Skeletal muscle tissue (tissue), 4 donors: ENCODE measurements around the gene SLC4A1. TPM values are rescaled to one million over a fixed set of nuclear protein-coding genes. Genes with fewer than 3 reads are reported as not detected.

Experiments used
- H3K27ac ChIP-seq: one replicate; pipeline ENCODE4 v1.7.0; 2013; ENCODE audit warnings: mild to moderate bottlenecking, low read depth, low read length, inconsistent platforms
- H3K27me3 ChIP-seq, 3 donors: one replicate each; pipeline ENCODE4 v1.7.0; 2013; ENCODE audit warnings: low read length in 3 of 3; ENCODE audit not compliant: control insufficient read depth in 3 of 3, insufficient read depth in 3 of 3
- H3K36me3 ChIP-seq, 3 donors: one replicate each; pipeline ENCODE4 v1.7.0; 2013; ENCODE audit warnings: low read length in 3 of 3; ENCODE audit not compliant: control insufficient read depth in 3 of 3, insufficient read depth in 3 of 3
- H3K4me1 ChIP-seq, 3 donors: one replicate each; pipeline ENCODE4 v1.7.0; 2013; ENCODE audit warnings: low read length in 3 of 3, mild to moderate bottlenecking in 3 of 3; ENCODE audit not compliant: control insufficient read depth in 3 of 3, insufficient read depth in 3 of 3
- H3K4me3 ChIP-seq, 3 donors: one replicate each; pipeline ENCODE4 v1.7.0; 2013; ENCODE audit warnings: low read length in 3 of 3
- H3K9ac ChIP-seq, 3 donors: one replicate each; pipeline ENCODE4 v1.7.0; 2013; ENCODE audit warnings: low read length in 3 of 3, mild to moderate bottlenecking in 3 of 3, moderate library complexity in 2 of 3, low read depth in 1 of 3
- H3K9me3 ChIP-seq, 3 donors: one replicate each; pipeline ENCODE4 v1.7.0; 2013; ENCODE audit warnings: low read length in 3 of 3; ENCODE audit not compliant: control insufficient read depth in 3 of 3
- total RNA-seq: library from RNA; depleted of rRNA; stranded (reverse); fragments of >200 nt; gene quantifications from one replicate; pipeline ENCODE4 v1.2.3, GENCODE V29; 2014
- donor health status: Osteomylitis.

SLC4A1 gene
- total RNA-seq, 1 donor from 2014 or later = 47.0 TPM

DNA sequence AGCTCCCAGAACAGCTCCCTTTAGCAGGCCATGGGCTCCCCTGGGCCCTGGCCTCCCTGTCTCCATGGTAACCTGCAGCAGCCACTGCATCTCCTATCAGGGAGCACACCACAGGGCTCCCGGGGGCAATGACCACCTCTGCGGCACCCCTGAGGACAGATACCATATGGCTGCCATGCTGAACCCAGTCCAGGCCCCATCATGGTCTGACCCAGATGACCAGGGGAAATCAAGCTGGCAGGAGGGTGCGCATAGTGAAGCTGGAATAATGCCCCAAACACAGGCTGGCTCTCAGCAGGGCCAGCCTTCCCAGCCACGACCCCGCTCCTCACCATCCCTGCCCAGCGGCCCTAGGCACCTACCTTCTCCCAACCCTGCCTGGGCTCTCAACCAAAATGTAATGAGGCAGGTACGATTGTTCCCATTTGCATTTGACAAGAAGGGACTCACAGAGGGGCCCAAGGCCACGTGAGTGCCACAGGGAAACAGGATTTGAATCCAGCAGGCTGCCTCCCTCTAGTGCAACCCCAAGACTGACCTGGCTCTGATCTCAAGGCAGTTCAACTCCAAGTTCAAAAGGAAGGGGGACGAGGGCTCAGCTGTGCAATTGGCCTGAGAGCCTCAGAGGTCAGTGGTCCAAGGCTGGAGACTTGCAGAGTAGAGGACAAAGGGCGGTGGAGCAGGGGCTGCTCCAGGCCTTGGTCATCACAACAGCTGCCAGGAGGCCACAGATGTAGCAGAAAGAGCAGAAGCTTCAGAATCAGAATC lies 42.9 kb upstream of the SLC4A1 start:
- Histone ChIP-seq H3K9me3 (no peaks in the 10 kb centered on the region), H3K36me3 (no peaks in the 10 kb centered on the region), H3K27ac (no peak overlapping the region), H3K9ac (no peak overlapping the region), H3K4me3 (no peak overlapping the region), H3K27me3 (peaks cover 33 to 43% (median 41%) of the 10 kb centered on the region in 3 donors), H3K4me1 (peaks cover 6 to 11% (median 10%) of the 10 kb centered on the region in 3 donors)

GRCh38 chr17:44310188-44310587 lies 42.3 kb upstream of the SLC4A1 start:
- no peak overlapping the region for H3K27ac ChIP-seq
- peaks cover 31 to 41% (median 37%) of the 10 kb centered on the region in 3 donors for H3K27me3 ChIP-seq
- no peak overlapping the region for H3K9ac ChIP-seq

DNA sequence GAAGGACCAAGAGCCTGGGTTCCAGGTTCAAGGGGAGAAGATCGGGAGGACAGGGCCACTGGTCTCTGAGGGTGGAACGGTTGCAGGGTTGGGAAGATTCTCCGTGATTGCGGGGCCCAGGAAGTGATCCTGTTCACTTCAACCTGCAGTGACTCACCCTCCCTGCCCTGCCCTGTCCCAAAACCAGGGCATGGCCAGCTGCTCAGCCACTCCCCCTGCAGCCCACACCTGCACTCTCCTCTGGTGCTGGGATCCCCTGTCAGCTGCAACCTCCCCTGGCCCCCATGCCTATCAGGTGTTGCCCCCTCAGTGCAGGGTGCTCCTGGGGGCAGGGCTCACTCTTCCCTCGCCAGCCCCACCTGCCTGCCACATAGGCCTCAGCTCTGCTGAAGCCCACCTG lies 41.5 kb upstream of the SLC4A1 start:
- Histone ChIP-seq H3K9me3 (no peaks in the 10 kb centered on the region), H3K4me3 (no peak overlapping the region), H3K27ac (no peak overlapping the region), H3K4me1 (peaks cover 6 to 8% (median 7%) of the 10 kb centered on the region in 3 donors), H3K36me3 (no peaks in the 10 kb centered on the region), H3K27me3 (peaks cover 24 to 35% (median 31%) of the 10 kb centered on the region in 3 donors), H3K9ac (no peak overlapping the region)

More at GRCh38 chr17:44310188-44310587, 42.3 kb upstream of the SLC4A1 start:
- Histone ChIP-seq H3K9me3 (no peaks in the 10 kb centered on the region), H3K36me3 (no peaks in the 10 kb centered on the region), H3K4me1 (peaks cover 6 to 11% (median 10%) of the 10 kb centered on the region in 3 donors), H3K4me3 (no peak overlapping the region)

DNA sequence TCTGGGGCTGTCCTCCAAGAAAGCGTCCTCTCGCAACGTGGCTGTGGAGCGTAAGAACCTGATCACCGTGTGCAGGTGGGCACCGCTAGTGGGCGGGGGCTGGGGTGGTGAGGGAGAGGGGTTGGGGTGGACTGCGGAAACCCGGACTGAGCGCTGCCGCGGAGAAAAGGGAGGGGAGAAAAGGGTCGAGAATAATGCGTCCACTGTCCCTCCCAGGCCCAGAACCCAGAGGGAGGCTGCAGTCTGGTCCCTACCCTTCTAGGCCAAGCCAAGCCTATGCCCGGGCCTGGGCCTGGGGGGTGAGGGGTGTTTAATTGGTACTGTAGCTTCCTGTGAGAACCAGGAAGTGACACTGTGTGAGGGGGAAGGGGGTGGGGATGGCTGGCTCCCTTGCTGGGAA lies 40.9 kb upstream of the SLC4A1 start:
- Histone ChIP-seq H3K4me3 (no peak overlapping the region), H3K9ac (no peak overlapping the region), H3K27me3 (peaks cover 18 to 29% (median 25%) of the 10 kb centered on the region in 3 donors), H3K4me1 (peaks cover 6 to 8% (median 7%) of the 10 kb centered on the region in 3 donors), H3K9me3 (no peaks in the 10 kb centered on the region), H3K36me3 (no peaks in the 10 kb centered on the region), H3K27ac (no peak overlapping the region)

- Histone ChIP-seq H3K4me1 (peaks cover 6 to 8% (median 7%) of the 10 kb centered on the region in 3 donors), H3K9me3 (no peaks in the 10 kb centered on the region), H3K36me3 (no peaks in the 10 kb centered on the region), H3K27ac (no peak within 1 kb of the TSS), H3K4me3 (peak within 1 kb of the TSS; percentile 43 to 58 (median 43)), H3K27me3 (peaks cover 15 to 25% (median 23%) of the 10 kb centered on the region in 3 donors), H3K9ac (no peak within 1 kb of the TSS)
Observed at GRCh38 chr17:44308320-44308818, 40.4 kb upstream of the SLC4A1 start, which contains the start of gene RUNDC3A. TSS of gene RUNDC3A (plus strand) at chr17:44308601. CDS start at chr17:44308833, 232 bp downstream.

DNA sequence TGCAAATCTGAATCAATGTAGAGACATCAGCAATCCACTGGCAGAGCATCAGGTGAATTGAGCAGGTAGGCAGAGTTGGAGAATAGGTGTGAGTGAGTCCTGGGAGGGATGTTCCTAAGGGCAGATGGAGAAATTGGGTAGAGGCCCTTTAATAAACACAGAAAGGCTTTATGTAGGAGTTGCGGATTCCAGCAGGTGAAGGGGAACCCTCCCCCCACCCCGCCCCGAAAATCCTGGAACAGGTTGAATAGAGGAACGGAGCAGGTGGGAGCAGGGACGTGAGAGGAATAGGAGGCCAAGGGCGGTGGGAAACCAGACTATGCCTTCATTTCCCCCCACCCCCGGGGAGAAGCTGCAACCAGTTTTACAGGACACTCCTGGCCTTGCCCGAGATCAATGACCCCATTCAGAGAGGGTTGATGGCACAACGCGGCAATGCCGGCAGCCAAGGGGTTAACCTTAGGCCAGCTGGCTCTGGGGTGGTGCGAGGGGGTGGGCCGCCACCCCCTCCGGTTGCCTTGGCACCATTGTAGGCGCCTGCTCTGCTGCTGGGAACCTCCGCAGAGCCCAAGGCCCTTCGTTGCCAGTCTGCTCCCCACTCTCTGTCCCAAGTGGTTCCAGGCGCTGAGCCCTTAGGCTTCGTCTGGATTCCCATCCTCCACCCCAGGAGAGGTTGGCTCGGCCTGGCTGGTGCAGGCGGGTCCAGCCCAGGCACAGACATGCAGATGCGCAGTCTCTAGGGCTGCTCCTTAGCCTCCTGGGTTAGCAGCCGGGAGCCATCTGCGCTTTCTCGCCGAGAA lies 39.7 kb upstream of the SLC4A1 start:
- Histone ChIP-seq H3K4me3 (peak overlapping the region in 2 of 3 donors; percentile 29 to 43), H3K27ac (no peak overlapping the region), H3K9ac (no peak overlapping the region), H3K27me3 (peaks cover 9 to 18% (median 17%) of the 10 kb centered on the region in 3 donors), H3K4me1 (peaks cover 6 to 8% (median 7%) of the 10 kb centered on the region in 3 donors), H3K9me3 (no peaks in the 10 kb centered on the region), H3K36me3 (no peaks in the 10 kb centered on the region)

- H3K9ac ChIP-seq = no peak overlapping the region
- H3K27me3 ChIP-seq = peaks cover 9 to 14% (median 12%) of the 10 kb centered on the region in 3 donors
- H3K9me3 ChIP-seq = no peaks in the 10 kb centered on the region
- no peak overlapping the region for H3K27ac ChIP-seq
- H3K36me3 ChIP-seq = no peaks in the 10 kb centered on the region
- H3K4me3 ChIP-seq = no peak overlapping the region
- peaks cover 6 to 8% (median 7%) of the 10 kb centered on the region in 3 donors for H3K4me1 ChIP-seq
Observed at GRCh38 chr17:44304651-44305050, 36.7 kb upstream of the SLC4A1 start.

- H3K27me3 ChIP-seq = peaks cover 0 to 3% (median 0%) of the 10 kb centered on the region in 3 donors
- H3K4me1 ChIP-seq = no peaks in the 10 kb centered on the region
- H3K27ac ChIP-seq = no peak overlapping the region
- H3K36me3 ChIP-seq = no peaks in the 10 kb centered on the region
- H3K9me3 ChIP-seq = no peaks in the 10 kb centered on the region
- H3K4me3 ChIP-seq = no peak overlapping the region
- H3K9ac ChIP-seq = no peak overlapping the region
Observed at GRCh38 chr17:44297975-44298374, 30.0 kb upstream of the SLC4A1 start.

- H3K27me3 ChIP-seq = no peaks in the 10 kb centered on the region
Observed at GRCh38 chr17:44293509-44294226, 25.7 kb upstream of the SLC4A1 start.

More at GRCh38 chr17:44293509-44294226, 25.7 kb upstream of the SLC4A1 start:
- Histone ChIP-seq H3K27ac (no peak overlapping the region), H3K4me3 (no peak overlapping the region), H3K36me3 (no peaks in the 10 kb centered on the region), H3K4me1 (no peaks in the 10 kb centered on the region), H3K9ac (no peak overlapping the region), H3K9me3 (no peaks in the 10 kb centered on the region)
